SK-MEL-5 (cell line): ENCODE results near the gene GALNT18. TPM values are rescaled to one million over a fixed set of nuclear protein-coding genes. Genes with fewer than 3 reads are reported as not detected.

Source experiments
- DNase-seq: peaks from one replicate; pipeline ENCODE4 v3.0.0-alpha.2; 2016; ENCODE audit warnings: low read depth, low spot score
- in situ Hi-C: cut with HindIII; loops from 2 replicates; pipeline ENCODE4 v1.10.0; 2016; ENCODE audit warnings: low sequenced_read_pairs, high pct_unique_total_duplicates, low pct_unique_long_range_greater_than_20kb
- total RNA-seq: library from RNA; depleted of rRNA; stranded (reverse); fragments of >200 nt; shearing (Covaris generic); gene quantifications from 2 replicates; pipeline ENCODE4 v1.2.3, GENCODE V29; 2014

The GALNT18 gene
- total RNA-seq, 1 experiment from 2014 or later: 3.4 TPM

DNA sequence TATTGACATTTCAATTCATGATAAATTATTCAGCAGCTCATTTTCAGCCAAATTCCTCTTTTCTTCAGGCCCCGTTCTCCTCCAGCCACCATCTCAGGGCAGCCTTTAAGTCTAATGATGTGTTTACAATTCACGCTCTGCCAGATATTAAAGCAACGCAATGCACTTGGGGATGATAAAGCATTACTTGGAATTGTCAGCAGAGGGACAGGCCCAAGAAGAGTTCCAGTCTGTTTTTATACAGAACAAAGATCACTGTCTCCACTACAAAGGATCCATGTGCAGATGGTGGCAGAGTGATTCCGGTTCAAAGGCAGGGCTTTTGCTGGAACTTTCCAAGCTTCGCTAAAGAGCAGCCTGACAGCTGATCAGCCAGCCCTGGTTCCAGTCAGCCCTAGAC lies 13.6 kb upstream of the GALNT18 start:
- DNase-seq: peak; percentile 23
- in situ Hi-C loops: no loop called here

DNA sequence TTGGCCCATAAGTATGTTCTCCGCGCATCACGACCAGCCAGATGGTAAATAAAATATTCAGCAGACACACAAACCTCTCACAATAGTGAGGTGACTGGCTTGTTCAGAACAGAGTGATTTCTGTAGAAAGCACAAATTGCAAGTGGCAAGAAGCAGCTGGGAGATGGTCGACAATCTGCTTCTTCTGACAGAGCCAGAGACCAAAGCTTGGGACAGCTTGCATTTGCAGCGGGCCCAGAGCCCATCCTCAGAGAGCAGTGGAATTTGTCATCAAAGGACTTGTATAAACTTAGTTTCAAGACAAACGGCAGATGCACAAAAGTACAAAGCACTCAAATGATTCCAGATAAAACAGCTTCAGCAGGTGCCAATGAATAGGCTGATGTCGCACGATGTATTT lies 7.6 kb upstream of the GALNT18 start:
- in situ Hi-C loops: no loop called here

GRCh38 chr11:11628651-11629050 lies 6.8 kb upstream of the GALNT18 start:
- in situ Hi-C loops: no loop called here
- DNase-seq: no peak

More for the DNA sequence above, 7.6 kb upstream of the GALNT18 start:
- no peak for DNase-seq

GRCh38 chr11:11626128-11626527 lies 4.3 kb upstream of the GALNT18 start:
- in situ Hi-C loops: no loop called here
- DNase-seq: no peak

- no peak for DNase-seq
- in situ Hi-C loops: no loop called here
Measured at GRCh38 chr11:11624926-11625325, 3.1 kb upstream of the GALNT18 start.

- in situ Hi-C loops: no loop called here
Measured at GRCh38 chr11:11624204-11624603, 2.4 kb upstream of the GALNT18 start.

DNA sequence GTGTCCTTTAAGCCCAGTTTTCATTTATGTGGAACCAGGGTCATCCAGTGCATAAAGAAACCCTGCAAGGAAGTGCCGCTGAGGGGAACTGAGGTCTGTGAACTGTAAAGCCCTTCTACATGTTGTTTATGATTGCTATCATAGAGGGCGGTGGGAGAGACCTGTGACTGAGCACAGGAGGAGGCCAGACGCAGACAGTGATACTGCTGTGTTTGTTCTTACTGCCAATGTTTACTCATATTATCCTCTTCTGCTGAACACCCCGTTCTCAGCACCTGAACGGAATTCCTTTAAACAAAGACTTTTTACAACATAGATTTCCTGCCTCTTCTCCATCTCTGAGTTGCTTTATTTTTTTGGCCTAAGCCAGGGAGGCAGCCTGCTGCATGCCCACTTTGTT lies 967 bp upstream of the GALNT18 start:
- in situ Hi-C loops: no loop called here
- DNase-seq: no peak

More at GRCh38 chr11:11624204-11624603, 2.4 kb upstream of the GALNT18 start:
- DNase-seq: no peak

DNA sequence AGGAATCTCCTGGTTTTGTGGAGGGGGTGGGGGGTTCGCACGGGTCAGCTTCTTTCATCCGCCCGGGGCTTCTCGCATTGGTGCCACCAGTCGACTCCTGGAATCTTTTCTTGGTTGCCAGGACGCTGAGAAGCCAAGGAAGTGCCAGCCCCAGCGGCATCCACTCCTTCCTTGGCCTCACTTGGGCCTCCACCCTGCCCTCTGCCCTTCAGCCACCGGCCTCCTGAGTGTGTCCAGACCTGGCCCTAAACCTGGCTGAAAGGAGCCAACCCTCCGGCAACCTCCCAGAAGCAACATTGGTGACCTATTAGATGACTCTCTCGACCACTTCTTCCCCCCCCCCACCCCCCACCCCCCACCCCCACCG lies 518 bp upstream of the GALNT18 start:
- no peak for DNase-seq
- in situ Hi-C loops: no loop called here

DNA sequence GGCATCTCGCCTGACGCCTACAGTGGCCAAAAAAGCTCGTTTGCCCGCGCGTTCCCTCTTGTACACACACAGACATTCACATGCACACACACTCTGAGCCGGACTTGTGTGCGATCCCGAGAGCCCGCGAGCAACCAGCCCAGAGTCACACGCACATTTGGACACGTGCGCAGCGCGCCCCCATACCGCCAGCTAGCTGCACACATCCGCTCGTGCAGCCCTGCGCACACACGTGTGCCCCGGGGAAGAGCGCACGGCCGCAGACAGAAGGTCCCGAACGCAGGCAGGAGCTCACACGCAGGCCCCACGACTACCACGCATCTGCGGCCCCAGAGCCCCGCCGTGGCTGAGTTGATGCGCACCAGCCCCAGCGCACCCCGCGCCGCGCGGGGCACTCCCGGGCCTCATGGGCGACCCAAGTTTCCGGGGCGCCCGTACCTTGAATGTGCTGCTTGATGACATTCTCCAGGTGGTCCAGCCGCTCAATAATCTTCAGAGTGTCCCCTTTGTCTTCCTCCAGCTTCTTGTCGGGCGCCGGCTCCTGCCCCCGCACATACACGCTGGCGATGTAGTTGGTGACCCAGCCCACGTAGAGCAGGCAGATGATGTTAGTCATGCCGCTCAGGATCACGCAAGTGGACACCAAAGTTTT lies 758 bp downstream of the GALNT18 start:
- in situ Hi-C loops: no loop called here
- no peak for DNase-seq

DNA sequence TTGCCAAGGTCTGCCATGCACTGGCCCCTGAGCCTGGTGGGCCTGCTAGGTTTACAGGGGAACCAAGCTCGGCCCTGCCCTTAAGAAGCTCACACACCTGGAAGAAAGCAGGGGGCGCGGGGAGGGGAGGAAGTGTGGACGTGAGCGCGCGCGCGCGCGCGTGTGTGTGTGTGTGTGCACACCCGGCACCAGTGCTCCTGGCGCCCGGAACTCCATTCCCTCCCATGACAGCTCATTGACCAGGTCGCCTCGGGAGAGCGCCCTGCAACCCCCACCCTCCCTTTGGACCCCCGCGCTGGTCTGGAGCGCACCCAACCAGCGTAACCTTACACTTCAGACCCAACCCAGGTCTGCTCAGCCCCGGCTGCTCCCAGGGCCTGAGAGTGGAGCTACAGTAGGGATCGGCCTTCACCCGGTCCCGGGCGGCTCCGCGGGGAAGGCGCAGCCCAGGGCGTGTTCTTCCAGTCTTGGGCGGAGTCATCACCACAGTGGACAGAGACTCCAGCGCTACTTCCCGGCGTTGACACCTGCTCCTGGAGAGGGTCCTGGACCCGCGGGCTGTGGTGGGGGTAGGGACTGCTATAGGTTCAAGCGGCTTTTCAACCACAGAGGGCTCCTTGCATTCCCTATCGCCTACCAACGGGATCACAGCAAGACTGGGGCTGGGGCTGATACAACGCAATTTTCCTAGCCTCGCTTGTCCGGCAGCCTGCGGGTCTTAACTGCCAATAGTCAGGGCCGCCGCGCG lies 1.5 kb downstream of the GALNT18 start:
- DNase-seq: no peak
- in situ Hi-C loops: no loop called here

- in situ Hi-C loops: no loop called here
- peak; percentile 23 for DNase-seq
Measured at GRCh38 chr11:11618973-11619435, 2.8 kb downstream of the GALNT18 start.

- DNase-seq: no peak
- in situ Hi-C loops: no loop called here
Measured at GRCh38 chr11:11615086-11615485, 6.7 kb downstream of the GALNT18 start.

GRCh38 chr11:11612439-11612838 lies 9.4 kb downstream of the GALNT18 start:
- in situ Hi-C loops: no loop called here
- DNase-seq: no peak

GRCh38 chr11:11611381-11611780 lies 10.4 kb downstream of the GALNT18 start:
- no peak for DNase-seq
- in situ Hi-C loops: no loop called here

- in situ Hi-C loops: no loop called here
- no peak for DNase-seq
Measured at GRCh38 chr11:11608783-11609232, 13.0 kb downstream of the GALNT18 start.

GRCh38 chr11:11607772-11608171 lies 14.0 kb downstream of the GALNT18 start:
- in situ Hi-C loops: no loop called here
- no peak for DNase-seq

DNA sequence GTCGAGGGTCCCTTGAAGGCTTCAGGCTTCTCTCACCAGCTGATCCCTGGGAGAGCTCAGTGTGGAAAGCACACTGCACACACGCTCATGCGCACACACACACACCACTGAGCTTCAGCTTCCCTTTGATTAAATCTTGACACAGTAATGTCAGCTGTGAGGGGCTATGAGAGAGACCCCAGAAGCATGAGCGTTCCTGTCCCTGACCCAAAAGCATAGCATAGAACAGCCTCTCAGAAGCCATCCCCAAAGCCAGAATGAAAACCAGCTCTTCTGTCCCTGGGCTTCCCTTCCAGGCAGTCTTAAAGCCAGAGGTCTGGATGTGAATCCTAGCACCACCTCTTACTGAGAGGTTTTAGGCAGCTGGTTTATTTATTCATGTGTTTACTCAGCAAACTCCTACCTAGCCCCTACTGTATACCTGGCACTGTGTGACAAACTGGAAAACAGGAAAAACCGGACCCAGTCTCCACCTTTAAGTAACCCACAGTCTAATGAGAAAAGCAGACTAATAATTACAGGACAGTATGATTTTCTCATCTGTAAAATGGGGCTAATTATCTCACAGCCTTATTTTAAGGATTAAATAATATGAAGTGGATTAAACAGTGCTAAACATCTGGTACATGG lies 15.9 kb downstream of the GALNT18 start:
- in situ Hi-C loops: no loop called here
- DNase-seq: no peak

DNA sequence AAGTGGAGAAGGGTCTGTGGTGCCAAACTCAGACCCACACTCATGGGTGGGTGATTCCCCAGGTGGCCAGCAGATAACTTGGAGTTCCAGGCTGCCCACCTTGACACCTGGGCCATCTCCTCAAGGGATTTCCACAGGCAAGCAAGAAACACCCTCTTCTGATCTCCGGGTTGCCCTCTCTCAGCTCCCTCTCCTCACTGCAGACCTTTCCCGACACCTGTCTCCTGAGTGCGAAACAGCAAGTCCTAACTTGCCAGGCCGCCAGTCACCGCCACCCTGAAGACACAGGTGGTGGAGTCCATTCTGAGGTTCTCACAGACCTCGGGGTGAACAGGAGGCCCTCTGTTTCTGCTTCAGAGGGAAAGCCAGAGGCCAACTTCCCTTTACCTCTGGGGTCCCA lies 16.6 kb downstream of the GALNT18 start:
- in situ Hi-C loops: no loop called here
- DNase-seq: no peak
